Measurements from ENCODE around the gene EML4. TPM values are rescaled to one million over a fixed set of nuclear protein-coding genes. Genes with fewer than 3 reads are reported as not detected.
A peak's percentile ranks its signal among the peaks of the same experiment; 100 is the strongest.

EML4 gene
- total RNA-seq, 1 experiment from 2014 or later, result 74.8 TPM

DNA sequence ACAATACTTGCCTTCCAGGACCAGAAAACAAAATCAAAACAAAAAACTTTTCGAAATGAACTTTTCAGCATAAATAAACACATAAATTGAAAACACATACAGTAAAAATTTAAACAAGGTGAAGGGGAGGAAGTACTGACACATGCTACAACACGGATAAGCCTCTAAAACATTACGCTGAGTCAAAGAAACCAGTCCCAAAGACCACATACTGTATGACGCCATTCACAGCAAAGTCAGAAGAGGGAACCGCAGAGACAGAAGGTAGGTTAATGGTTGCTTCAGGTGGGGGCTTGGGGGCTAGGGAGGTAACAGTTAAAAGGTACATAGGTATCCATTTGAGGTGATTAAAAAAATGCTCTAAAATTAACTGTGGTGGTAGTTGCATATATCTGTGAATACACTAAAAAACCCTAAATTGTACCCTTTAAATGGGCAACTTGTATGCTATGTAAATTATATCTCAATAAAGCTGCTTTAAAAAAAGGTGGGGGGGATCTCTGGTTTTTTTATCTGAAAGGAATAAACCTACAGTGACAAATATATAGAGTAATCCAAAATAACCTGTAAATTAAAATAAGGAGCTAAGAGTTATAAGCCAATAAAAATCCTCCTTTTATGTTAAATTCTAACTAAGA lies 184.8 kb downstream of the EML4 start:
- no peak overlapping the region for H3K4me3 ChIP-seq (ENCODE audit: low read length)
- no peak overlapping the region for H3K4me2 ChIP-seq (ENCODE audit: low read depth, low read length, poor library complexity, severe bottlenecking)
- no peak overlapping the region for H3K9ac ChIP-seq (ENCODE audit: low read length)
- H3K27me3 ChIP-seq (ENCODE audit: low read length), result no peaks in the 10 kb centered on the region
- H2AFZ ChIP-seq (ENCODE audit: low read length), result no peak overlapping the region
- peaks cover 99% of the 10 kb centered on the region for H3K79me2 ChIP-seq (ENCODE audit: low read length)
- H3K9me3 ChIP-seq (ENCODE audit: low read length), result no peaks in the 10 kb centered on the region
- no peak for DNase-seq
- H3K27ac ChIP-seq (ENCODE audit: low read length), result no peak overlapping the region
- peaks cover 4% of the 10 kb centered on the region; the same call in 1 of the 2 replicates for H4K20me1 ChIP-seq (ENCODE audit: insufficient read depth, low read depth, low read length)
- no peaks in the 10 kb centered on the region for H3K9me2 ChIP-seq (replicated peaks; ENCODE audit: insufficient read depth, low read length)
- peaks cover 15% of the 10 kb centered on the region; the same call in 1 of the 2 replicates for H3K36me3 ChIP-seq (ENCODE audit: insufficient read depth, low read length)
- peaks cover 8% of the 10 kb centered on the region for H3K4me1 ChIP-seq (ENCODE audit: low read length)

DNA sequence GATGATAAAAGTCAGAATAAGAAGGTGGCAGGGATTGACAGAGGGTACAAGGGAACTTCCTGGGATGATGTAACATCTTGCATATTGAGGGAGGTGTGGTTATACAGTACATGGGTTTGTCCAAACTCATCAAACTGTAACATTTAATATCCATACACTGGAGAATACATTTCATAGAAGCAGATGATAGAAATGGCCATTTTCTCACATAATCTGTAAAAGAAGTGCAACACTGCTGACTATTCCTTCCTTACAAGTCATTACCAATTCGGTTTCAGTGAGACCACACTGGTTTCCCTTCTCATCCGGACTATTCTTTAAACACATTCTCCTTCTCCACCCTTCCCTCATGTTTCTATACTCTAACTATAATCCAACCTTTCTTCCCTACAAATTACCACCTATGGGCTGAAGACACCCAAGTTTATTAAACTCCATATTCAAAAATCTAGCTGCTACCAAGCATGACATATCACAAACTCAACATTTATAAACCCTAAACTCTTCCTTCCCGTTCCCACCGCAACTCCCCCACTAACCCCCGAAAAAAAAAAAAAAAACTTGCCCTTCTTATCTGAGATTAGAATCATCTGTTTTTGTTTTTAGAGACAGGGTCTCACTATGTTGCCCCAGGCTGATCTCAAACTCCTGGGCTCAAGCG lies 190.3 kb downstream of the EML4 start:
- no peak for DNase-seq
- Histone ChIP-seq H4K20me1 (ENCODE audit: insufficient read depth, low read depth, low read length) (peaks cover 2% of the 10 kb centered on the region; the same call in 1 of the 2 replicates), H3K79me2 (ENCODE audit: low read length) (peaks cover 66% of the 10 kb centered on the region), H3K36me3 (ENCODE audit: insufficient read depth, low read length) (no peaks in the 10 kb centered on the region), H3K4me2 (ENCODE audit: low read depth, low read length, poor library complexity, severe bottlenecking) (peak overlapping the region; percentile 85), H3K27ac (ENCODE audit: low read length) (peak overlapping the region; percentile 82; the same call in 1 of the 2 replicates), H3K9me2 (replicated peaks; ENCODE audit: insufficient read depth, low read length) (no peaks in the 10 kb centered on the region), H3K9ac (ENCODE audit: low read length) (peak overlapping the region; percentile 97), H3K27me3 (ENCODE audit: low read length) (no peaks in the 10 kb centered on the region), H2AFZ (ENCODE audit: low read length) (no peak overlapping the region), H3K4me1 (ENCODE audit: low read length) (peaks cover 29% of the 10 kb centered on the region), H3K4me3 (ENCODE audit: low read length) (peak overlapping the region; percentile 99), H3K9me3 (ENCODE audit: low read length) (no peaks in the 10 kb centered on the region)

DNA sequence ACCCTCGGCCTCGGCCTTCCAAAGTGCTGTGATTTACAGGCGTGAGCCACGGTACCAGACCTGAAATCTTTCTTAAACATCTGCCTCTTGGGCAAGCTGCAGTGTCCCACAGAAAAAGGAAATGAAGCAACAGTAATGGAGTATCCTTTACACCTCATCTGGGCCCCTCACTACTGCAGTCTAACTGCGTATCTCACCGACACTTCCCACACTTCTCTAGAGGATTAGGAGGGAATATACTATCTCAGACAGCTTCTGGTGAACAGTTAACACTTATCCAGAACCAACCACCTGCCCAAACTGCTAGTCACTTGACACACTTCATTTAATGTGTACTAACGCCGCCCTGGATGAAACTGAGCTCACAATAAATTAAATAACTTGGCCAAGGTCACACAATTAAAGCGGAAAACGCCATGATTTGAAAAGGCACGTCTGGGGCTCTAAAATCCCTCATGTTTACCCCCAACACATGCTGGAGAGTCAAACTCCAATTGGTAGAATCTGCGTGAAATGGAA lies 190.9 kb downstream of the EML4 start:
- Histone ChIP-seq H3K9me2 (replicated peaks; ENCODE audit: insufficient read depth, low read length) (no peaks in the 10 kb centered on the region), H3K27ac (ENCODE audit: low read length) (peak overlapping the region; percentile 82; the same call in 1 of the 2 replicates), H3K36me3 (ENCODE audit: insufficient read depth, low read length) (no peaks in the 10 kb centered on the region), H3K9ac (ENCODE audit: low read length) (peak overlapping the region; percentile 97), H4K20me1 (ENCODE audit: insufficient read depth, low read depth, low read length) (no peaks in the 10 kb centered on the region), H3K27me3 (ENCODE audit: low read length) (no peaks in the 10 kb centered on the region), H2AFZ (ENCODE audit: low read length) (no peak overlapping the region; the same call in 1 of the 2 replicates), H3K4me1 (ENCODE audit: low read length) (peaks cover 29% of the 10 kb centered on the region), H3K4me2 (ENCODE audit: low read depth, low read length, poor library complexity, severe bottlenecking) (peak overlapping the region; percentile 85), H3K79me2 (ENCODE audit: low read length) (peaks cover 60% of the 10 kb centered on the region), H3K9me3 (ENCODE audit: low read length) (no peaks in the 10 kb centered on the region), H3K4me3 (ENCODE audit: low read length) (peak overlapping the region; percentile 99)
- peak; percentile 59 for DNase-seq

DNA sequence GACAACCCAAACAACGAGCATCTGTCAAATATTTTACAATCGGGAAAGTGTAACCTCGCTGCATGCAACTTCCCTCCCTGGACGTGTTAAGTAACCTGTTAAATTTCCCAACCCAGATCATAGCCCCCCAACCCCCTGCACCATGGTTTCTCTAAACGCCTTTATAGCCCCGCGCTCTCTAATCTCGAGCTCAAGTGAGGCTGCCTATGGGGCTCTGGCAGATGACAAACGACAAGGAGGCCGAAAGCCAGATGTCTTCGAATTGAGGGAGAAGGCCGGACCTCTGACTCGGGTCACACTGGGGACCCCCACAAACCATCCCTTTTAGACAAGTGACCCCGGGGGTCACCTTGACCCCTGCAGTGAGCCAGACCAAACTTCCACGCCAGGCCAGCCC lies 191.3 kb downstream of the EML4 start:
- no peaks in the 10 kb centered on the region for H4K20me1 ChIP-seq (ENCODE audit: insufficient read depth, low read depth, low read length)
- peak overlapping the region; percentile 99 for H3K4me3 ChIP-seq (ENCODE audit: low read length)
- H3K4me2 ChIP-seq (ENCODE audit: low read depth, low read length, poor library complexity, severe bottlenecking), result peak overlapping the region; percentile 85
- H2AFZ ChIP-seq (ENCODE audit: low read length), result peak overlapping the region; percentile 33; the same call in 1 of the 2 replicates
- peak; percentile 51 for DNase-seq
- peak overlapping the region; percentile 82; the same call in 1 of the 2 replicates for H3K27ac ChIP-seq (ENCODE audit: low read length)
- H3K4me1 ChIP-seq (ENCODE audit: low read length), result peaks cover 29% of the 10 kb centered on the region
- H3K36me3 ChIP-seq (ENCODE audit: insufficient read depth, low read length), result no peaks in the 10 kb centered on the region
- peaks cover 55% of the 10 kb centered on the region for H3K79me2 ChIP-seq (ENCODE audit: low read length)
- no peaks in the 10 kb centered on the region for H3K9me3 ChIP-seq (ENCODE audit: low read length)
- H3K27me3 ChIP-seq (ENCODE audit: low read length), result no peaks in the 10 kb centered on the region
- H3K9ac ChIP-seq (ENCODE audit: low read length), result peak overlapping the region; percentile 97
- H3K9me2 ChIP-seq (replicated peaks; ENCODE audit: insufficient read depth, low read length), result no peaks in the 10 kb centered on the region

DNA sequence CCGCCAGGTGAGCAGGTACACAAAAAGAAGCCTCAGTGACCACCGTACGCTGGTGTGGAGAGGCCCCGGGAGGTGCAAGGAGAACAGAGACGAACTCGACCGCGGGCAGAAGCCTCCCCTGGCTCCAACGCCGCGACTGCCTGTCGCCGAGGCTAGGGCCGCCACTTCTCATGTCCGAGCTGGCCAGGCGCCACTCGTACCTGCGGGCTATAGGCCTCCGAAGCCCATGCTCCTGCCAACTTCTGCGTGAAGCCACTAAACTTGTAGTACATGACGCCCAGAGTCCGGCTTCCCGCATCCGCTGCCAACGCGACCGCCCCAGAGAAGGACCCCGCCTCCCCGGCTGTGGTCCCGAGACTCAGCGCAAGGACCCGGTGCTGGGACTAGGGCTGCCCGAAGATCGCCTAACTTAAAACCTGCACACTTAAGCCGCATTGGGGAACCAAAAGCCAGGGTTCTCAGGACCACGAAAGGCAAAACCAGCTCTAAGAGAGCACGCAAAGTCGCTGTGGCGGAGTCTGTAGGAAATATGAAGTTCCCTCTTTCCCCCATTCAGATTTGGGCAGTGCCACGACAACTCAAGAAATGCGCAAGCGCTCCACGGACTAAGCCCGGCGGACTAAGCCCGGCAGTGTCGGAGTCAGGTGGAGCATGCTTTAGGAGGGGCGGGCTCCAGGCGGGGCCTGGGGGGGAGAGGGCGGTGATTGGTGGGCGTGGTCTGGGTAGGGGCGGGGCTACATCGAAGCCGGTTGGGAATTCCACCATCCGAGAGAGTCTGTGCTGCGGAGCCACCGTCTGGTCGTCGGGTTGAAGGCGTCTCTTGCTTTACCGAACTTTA lies 192.0 kb downstream of the EML4 start, which contains the start of gene COX7A2L:
Gene COX7A2L (minus strand): TSS at position 328 of the 838 bp plus-strand sequence. CDS start 56 bp downstream, at position 272.
- H3K4me1 ChIP-seq (ENCODE audit: low read length), result peaks cover 29% of the 10 kb centered on the region

DNA sequence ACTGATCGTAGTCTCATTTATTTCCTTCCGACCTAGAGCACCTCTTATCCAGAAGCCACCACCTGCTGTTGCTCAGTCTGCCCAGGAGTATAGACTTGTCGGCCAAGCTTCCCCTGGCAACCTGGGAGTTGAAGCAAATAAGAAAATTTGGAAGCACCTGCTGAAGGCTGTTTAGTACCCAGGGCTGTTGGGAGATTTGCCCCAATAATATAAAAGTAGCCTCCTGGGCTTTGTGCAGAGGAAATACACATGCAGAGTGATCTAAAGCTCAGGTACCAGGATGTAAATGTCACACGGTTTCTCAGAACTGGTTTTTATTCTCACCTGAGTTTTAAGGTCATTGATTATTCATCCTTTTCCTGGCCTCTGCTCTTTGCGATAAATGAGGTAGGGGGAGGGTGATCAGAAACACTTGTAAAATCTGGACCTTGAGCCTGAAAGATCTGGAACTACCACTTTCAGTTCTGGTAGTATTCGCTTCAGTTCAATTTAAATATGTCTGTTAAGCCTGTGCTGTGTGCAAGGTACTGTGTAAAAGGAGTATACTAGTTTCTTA lies 192.7 kb downstream of the EML4 start:
- Histone ChIP-seq H3K27ac (ENCODE audit: low read length) (no peak overlapping the region), H3K79me2 (ENCODE audit: low read length) (peaks cover 42% of the 10 kb centered on the region), H4K20me1 (ENCODE audit: insufficient read depth, low read depth, low read length) (no peaks in the 10 kb centered on the region), H3K27me3 (ENCODE audit: low read length) (no peaks in the 10 kb centered on the region), H3K9me3 (ENCODE audit: low read length) (no peaks in the 10 kb centered on the region), H3K4me2 (ENCODE audit: low read depth, low read length, poor library complexity, severe bottlenecking) (peak overlapping the region; percentile 85), H2AFZ (ENCODE audit: low read length) (peak overlapping the region; percentile 93), H3K36me3 (ENCODE audit: insufficient read depth, low read length) (no peaks in the 10 kb centered on the region), H3K4me3 (ENCODE audit: low read length) (peak overlapping the region; percentile 99), H3K9ac (ENCODE audit: low read length) (peak overlapping the region; percentile 61), H3K9me2 (replicated peaks; ENCODE audit: insufficient read depth, low read length) (no peaks in the 10 kb centered on the region), H3K4me1 (ENCODE audit: low read length) (peaks cover 29% of the 10 kb centered on the region)
- DNase-seq, result no peak

More for the DNA sequence above, 192.0 kb downstream of the EML4 start, which contains the start of gene COX7A2L:
- H4K20me1 ChIP-seq (ENCODE audit: insufficient read depth, low read depth, low read length), result no peaks in the 10 kb centered on the region
- peak within 1 kb of the TSS; percentile 99 for H3K4me3 ChIP-seq (ENCODE audit: low read length)
- no peaks in the 10 kb centered on the region for H3K9me3 ChIP-seq (ENCODE audit: low read length)
- no peaks in the 10 kb centered on the region for H3K9me2 ChIP-seq (replicated peaks; ENCODE audit: insufficient read depth, low read length)
- H3K27me3 ChIP-seq (ENCODE audit: low read length), result no peaks in the 10 kb centered on the region
- H3K27ac ChIP-seq (ENCODE audit: low read length), result peak within 1 kb of the TSS; percentile 82
- H2AFZ ChIP-seq (ENCODE audit: low read length), result peak within 1 kb of the TSS; percentile 93
- peak within 1 kb of the TSS; percentile 97 for H3K9ac ChIP-seq (ENCODE audit: low read length)
- H3K36me3 ChIP-seq (ENCODE audit: insufficient read depth, low read length), result no peaks in the 10 kb centered on the region
- H3K79me2 ChIP-seq (ENCODE audit: low read length), result peaks cover 49% of the 10 kb centered on the region
- DNase-seq, result peak; percentile 98
- H3K4me2 ChIP-seq (ENCODE audit: low read depth, low read length, poor library complexity, severe bottlenecking), result peak within 1 kb of the TSS; percentile 85

DNA sequence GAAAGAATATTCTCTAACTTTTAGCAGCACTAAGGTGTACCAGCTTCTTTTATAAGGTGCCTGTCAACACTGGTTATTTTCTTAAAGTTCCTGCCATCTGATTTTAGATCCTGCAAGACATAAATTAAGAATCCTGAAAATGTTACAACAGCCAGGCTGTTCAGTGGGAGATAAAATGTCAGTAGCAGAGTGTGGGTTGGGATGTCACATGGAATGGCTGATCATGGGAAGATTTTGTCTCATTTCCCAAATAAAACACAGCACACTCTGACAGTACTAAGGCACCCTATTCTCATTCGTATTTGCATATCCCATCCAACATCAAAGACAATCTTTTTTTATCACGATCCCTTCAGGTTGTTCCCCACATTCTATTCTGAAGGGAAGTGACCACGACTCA lies 194.3 kb downstream of the EML4 start:
- peaks cover 26% of the 10 kb centered on the region for H3K79me2 ChIP-seq (ENCODE audit: low read length)
- H3K27me3 ChIP-seq (ENCODE audit: low read length), result no peaks in the 10 kb centered on the region
- no peak for DNase-seq
- peaks cover 26% of the 10 kb centered on the region for H3K4me1 ChIP-seq (ENCODE audit: low read length)
- no peaks in the 10 kb centered on the region for H3K9me3 ChIP-seq (ENCODE audit: low read length)
- no peak overlapping the region for H2AFZ ChIP-seq (ENCODE audit: low read length)
- no peak overlapping the region for H3K4me3 ChIP-seq (ENCODE audit: low read length)
- no peaks in the 10 kb centered on the region for H3K9me2 ChIP-seq (replicated peaks; ENCODE audit: insufficient read depth, low read length)
- no peaks in the 10 kb centered on the region for H4K20me1 ChIP-seq (ENCODE audit: insufficient read depth, low read depth, low read length)
- H3K27ac ChIP-seq (ENCODE audit: low read length), result no peak overlapping the region
- no peak overlapping the region for H3K4me2 ChIP-seq (ENCODE audit: low read depth, low read length, poor library complexity, severe bottlenecking)
- H3K36me3 ChIP-seq (ENCODE audit: insufficient read depth, low read length), result no peaks in the 10 kb centered on the region
- no peak overlapping the region for H3K9ac ChIP-seq (ENCODE audit: low read length)

All from Karpas-422 (cell line).